Activated naive CD4-positive, alpha-beta T cell treated with anti-CD3 and anti-CD28 coated beads, Interleukin-2, amount 10 ng/mL, durations not matched to agents 7 days and 5 days (primary cell): Measurements from ENCODE around the gene SH3BP5L.
"Not testable (repeated sequence)": the region's sequence is repeated elsewhere in the genome, so short reads cannot be mapped to it uniquely, and the experiment has no call there.

Source experiments
- CTCF ChIA-PET: fragments of 350-600 bp; sonication (Branson Sonifier 250); formaldehyde crosslinking; loops from one replicate; lab custom pipeline; 2021; ENCODE audit warnings: antibody characterized with exemption; lab: Charles Lee
- DNase-seq: peaks from one replicate; pipeline ENCODE4 v3.0.0-alpha.2; 2020
- H3K27ac Mint-ChIP-seq: one replicate; pipeline ENCODE4 v1.8.0; 2021; ENCODE audit warnings: mild to moderate bottlenecking, moderate library complexity, mixed read lengths
- H3K27me3 Mint-ChIP-seq: one replicate; pipeline ENCODE4 v1.8.0; 2021; ENCODE audit warnings: mild to moderate bottlenecking, mixed read lengths
- H3K36me3 Mint-ChIP-seq: one replicate; pipeline ENCODE4 v1.8.0; 2021; ENCODE audit warnings: mixed read lengths
- H3K4me1 Mint-ChIP-seq: one replicate; pipeline ENCODE4 v1.8.0; 2021; ENCODE audit warnings: mixed read lengths
- H3K4me3 Mint-ChIP-seq: one replicate; pipeline ENCODE4 v1.8.0; 2021; ENCODE audit warnings: mild to moderate bottlenecking, moderate library complexity, mixed read lengths
- H3K9me3 Mint-ChIP-seq: one replicate; pipeline ENCODE4 v1.8.0; 2021; ENCODE audit warnings: mixed read lengths

Gene SH3BP5L

DNA sequence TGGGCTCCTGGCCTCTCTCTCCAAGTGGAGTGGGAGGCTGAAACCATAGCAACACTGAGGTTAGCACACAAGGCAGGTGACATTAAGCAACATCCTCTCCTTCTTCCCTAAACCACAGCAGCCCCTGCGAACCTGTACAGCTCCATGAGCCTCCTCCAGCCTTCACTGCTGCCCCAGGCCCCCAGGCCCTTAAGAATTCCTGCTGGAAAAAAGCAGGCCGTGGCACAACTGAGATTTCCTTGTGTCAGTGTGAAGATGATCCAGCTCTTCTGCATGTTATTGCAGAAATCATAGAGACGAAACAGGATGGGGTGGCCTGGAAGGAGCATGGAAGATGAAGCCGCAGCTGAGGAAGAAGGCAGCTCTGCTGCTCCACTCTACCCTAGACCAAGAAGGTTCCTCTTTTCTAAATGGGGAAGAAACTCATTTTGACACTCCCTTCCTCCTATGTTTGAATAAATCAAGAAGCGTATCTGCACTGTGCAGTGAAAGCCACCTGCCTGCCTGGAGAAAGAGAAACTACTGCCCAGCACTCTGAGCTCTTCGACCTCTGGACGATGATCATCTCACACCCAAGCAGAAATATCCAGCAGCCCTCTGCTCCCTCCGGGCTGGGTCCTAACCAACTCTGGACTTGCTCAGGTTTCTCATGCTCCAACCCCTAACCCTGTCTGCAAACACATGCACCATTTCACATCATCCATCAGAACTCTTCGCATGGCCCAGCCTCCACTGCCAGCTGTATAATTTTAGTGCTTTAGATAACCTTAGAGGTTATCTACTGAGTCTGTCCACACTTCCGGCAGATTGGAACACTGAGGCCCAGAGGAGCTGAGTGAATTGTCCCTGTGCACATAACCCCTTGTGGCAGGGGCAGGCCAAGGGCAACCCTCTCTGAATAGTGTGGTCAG, 20.7 kb downstream of the SH3BP5L start:
- CTCF ChIA-PET = interaction anchor here (0.8 to 6.0 kb wide), 11 partner anchors 10 to 562 kb away, joined by 3 to 63 read pairs (median 5); partner anchors contain the start of gene ZNF692
- no peak for DNase-seq
- no peaks in the 10 kb centered on the region for H3K9me3 Mint-ChIP-seq
- H3K4me3 Mint-ChIP-seq = no peak overlapping the region
- H3K36me3 Mint-ChIP-seq = no peaks in the 10 kb centered on the region
- H3K27me3 Mint-ChIP-seq = peaks cover 9% of the 10 kb centered on the region
- H3K27ac Mint-ChIP-seq = no peak overlapping the region
- H3K4me1 Mint-ChIP-seq = peaks cover 9% of the 10 kb centered on the region

DNA sequence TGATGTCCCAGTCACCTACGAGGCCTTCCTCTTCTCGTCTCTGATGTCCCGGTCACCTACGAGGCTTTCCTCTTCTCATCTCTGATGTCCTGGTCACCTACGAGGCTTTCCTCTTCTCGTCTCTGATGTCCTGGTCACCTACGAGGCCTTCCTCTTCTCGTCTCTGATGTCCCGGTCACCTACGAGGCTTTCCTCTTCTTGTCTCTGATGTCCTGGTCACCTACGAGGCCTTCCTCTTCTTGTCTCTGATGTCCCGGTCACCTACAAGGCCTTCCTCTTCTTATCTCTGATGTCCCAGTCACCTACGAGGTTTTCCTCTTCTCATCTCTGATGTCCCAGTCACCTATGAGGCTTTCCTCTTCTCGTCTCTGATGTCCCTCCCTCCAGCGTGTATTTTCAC, 22.2 kb downstream of the SH3BP5L start:
- H3K27me3 Mint-ChIP-seq = peaks cover 13% of the 10 kb centered on the region
- CTCF ChIA-PET = interaction anchor here (6.0 kb wide), 1 partner anchor 182 kb away, joined by 63 read pairs; no protein-coding TSS in a partner anchor
- H3K4me3 Mint-ChIP-seq, H3K36me3 Mint-ChIP-seq, H3K4me1 Mint-ChIP-seq, H3K27ac Mint-ChIP-seq, H3K9me3 Mint-ChIP-seq, DNase-seq: not testable (repeated sequence)

DNA sequence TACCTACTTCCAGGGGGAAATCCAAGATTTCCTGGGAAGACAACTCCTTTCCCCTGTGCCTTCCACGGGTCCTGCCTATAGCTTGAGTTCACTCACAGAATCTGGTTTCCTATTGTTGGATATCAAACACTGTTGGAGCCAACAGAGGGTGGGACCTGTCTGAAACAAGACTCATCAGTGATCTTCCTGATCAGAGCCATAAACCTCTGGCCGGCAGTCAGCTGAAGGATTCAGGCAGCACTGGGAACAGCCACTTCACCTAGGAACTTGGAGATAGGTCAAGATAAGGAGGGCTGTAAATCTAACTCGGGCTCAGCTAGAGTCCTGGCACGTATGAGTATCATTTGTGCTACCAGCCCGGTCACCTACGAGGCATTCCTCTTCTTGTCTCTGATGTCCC, 23.3 kb downstream of the SH3BP5L start:
- CTCF ChIA-PET = interaction anchor here (0.6 kb wide), 1 partner anchor 12 kb away, joined by 3 read pairs; no protein-coding TSS in a partner anchor
- H3K27ac Mint-ChIP-seq = no peak overlapping the region
- H3K36me3 Mint-ChIP-seq = no peaks in the 10 kb centered on the region
- H3K27me3 Mint-ChIP-seq = peaks cover 13% of the 10 kb centered on the region
- DNase-seq = no peak
- H3K4me1 Mint-ChIP-seq = peaks cover 9% of the 10 kb centered on the region
- H3K9me3 Mint-ChIP-seq = no peaks in the 10 kb centered on the region
- H3K4me3 Mint-ChIP-seq = no peak overlapping the region

DNA sequence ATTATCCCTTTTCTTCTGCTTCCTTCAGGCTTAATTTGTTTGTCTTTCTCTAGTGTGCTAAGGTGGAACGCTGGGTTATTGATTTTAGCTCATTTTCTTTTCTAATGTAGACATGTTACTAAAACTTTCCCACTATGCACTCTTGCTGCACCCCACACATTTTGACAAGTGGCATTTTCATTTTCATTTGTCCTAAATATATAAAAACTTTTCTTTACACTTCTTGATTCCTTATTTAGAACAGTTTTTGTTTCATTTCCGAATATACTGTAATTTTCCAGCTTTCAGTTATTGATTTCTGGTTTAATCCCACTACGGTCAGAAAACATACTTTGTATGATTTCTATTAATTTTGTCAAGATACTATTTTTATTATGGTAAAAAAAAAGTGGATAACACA, 25.3 kb downstream of the SH3BP5L start:
- H3K27me3 Mint-ChIP-seq = peaks cover 13% of the 10 kb centered on the region
- CTCF ChIA-PET = interaction anchor here (0.8 kb wide), 1 partner anchor 187 kb away, joined by 4 read pairs; no protein-coding TSS in a partner anchor
- H3K4me1 Mint-ChIP-seq = peaks cover 9% of the 10 kb centered on the region
- no peak overlapping the region for H3K27ac Mint-ChIP-seq
- no peak for DNase-seq
- no peak overlapping the region for H3K4me3 Mint-ChIP-seq
- no peaks in the 10 kb centered on the region for H3K9me3 Mint-ChIP-seq
- no peaks in the 10 kb centered on the region for H3K36me3 Mint-ChIP-seq

DNA sequence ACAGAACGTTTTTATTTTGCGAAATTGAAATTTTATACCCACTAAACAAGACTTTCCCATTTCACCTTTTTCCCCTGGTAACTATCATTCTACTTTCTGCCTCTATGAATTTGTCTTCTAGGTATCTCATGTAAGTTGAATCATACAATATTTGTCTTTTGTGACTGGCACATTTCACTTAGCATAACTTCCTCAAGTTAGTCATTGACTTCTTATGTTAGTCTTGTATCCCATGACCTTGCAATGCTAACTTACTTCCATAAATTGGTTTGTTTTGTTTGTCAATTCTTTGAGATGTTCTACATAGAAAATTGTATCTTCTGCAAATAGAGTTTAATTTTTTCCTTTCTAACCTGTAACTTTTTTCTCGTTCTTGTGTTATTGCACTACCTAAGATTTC, 26.9 kb downstream of the SH3BP5L start:
- CTCF ChIA-PET = no interaction called here
- Mint-ChIP-seq H3K27ac (no peak overlapping the region), H3K4me3 (no peak overlapping the region), H3K4me1 (no peaks in the 10 kb centered on the region), H3K9me3 (no peaks in the 10 kb centered on the region), H3K27me3 (peaks cover 9% of the 10 kb centered on the region), H3K36me3 (no peaks in the 10 kb centered on the region)
- no peak for DNase-seq

DNA sequence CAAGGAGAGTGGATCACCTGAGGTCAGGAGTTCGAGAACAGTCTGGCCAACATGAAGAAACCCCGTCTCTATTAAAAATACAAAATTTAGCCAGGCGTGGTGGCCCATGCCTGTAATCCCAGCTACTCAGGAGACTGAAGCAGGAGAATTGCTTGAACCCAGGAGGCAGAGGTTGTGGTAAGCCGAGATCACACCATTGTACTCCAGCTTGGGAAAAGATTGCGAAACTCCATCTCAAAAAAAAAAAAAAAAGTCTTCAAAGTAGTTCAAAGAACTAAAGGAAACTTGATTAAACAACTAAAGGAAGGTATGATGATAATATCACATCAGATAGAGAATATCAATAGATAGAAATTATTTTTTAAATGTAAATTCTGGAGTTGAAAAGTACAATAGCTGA, 31.1 kb downstream of the SH3BP5L start:
- not testable (repeated sequence) for H3K27me3 Mint-ChIP-seq, H3K9me3 Mint-ChIP-seq, H3K4me1 Mint-ChIP-seq, H3K4me3 Mint-ChIP-seq, DNase-seq, H3K36me3 Mint-ChIP-seq, H3K27ac Mint-ChIP-seq
- CTCF ChIA-PET = interaction anchor here (4.6 kb wide), 1 partner anchor 12 kb away, joined by 20 read pairs; no protein-coding TSS in a partner anchor

DNA sequence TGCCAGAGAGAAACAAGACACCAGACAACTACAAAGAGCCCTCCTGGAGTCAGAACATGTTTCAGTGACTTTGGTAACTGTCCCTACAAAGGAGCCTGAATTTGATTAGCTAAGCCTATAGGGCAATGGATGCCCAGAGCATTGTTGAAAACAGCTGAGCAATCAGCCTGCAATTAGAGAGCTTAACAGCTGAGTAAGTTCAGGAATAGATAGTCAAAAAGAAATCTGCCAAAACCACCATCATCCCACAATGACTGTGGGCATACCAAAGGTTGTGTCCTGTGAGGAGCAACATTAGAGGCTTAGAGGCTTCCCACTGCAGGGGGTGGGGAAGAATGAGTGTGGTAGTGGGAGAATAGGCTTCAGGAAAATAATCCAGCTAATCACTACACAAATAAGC, 32.1 kb downstream of the SH3BP5L start:
- no peak overlapping the region for H3K27ac Mint-ChIP-seq
- H3K36me3 Mint-ChIP-seq = no peaks in the 10 kb centered on the region
- peaks cover 5% of the 10 kb centered on the region for H3K27me3 Mint-ChIP-seq
- CTCF ChIA-PET = interaction anchor here (0.9 to 4.6 kb wide), 2 partner anchors 13 to 172 kb away, joined by 3 to 20 read pairs; no protein-coding TSS in a partner anchor
- no peak overlapping the region for H3K4me3 Mint-ChIP-seq
- H3K9me3 Mint-ChIP-seq = no peaks in the 10 kb centered on the region
- H3K4me1 Mint-ChIP-seq = no peaks in the 10 kb centered on the region
- no peak for DNase-seq

DNA sequence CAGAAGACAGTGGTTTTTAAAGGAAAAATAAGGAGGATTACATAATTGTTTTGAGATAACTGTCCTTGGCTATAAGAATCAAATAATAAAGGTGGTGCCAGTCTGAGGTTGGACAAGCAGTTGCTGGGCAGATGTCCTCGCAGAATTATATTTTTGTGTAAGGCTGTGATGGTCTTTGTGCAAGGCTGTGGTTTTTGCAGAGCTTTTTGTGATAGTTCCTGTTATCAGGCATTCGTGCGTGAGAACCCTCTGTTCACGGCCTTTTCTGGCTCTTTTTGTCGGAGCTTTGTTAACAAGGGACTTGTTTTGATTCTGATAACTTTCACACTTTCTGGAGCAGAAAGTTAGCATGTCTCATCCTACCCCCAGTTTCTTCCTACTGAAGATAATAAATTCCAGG, 33.4 kb downstream of the SH3BP5L start:
- H3K27me3 Mint-ChIP-seq = peaks cover 6% of the 10 kb centered on the region
- H3K9me3 Mint-ChIP-seq = no peaks in the 10 kb centered on the region
- CTCF ChIA-PET = no interaction called here
- H3K27ac Mint-ChIP-seq = no peak overlapping the region
- no peaks in the 10 kb centered on the region for H3K36me3 Mint-ChIP-seq
- H3K4me3 Mint-ChIP-seq = no peak overlapping the region
- H3K4me1 Mint-ChIP-seq = no peaks in the 10 kb centered on the region
- no peak for DNase-seq

DNA sequence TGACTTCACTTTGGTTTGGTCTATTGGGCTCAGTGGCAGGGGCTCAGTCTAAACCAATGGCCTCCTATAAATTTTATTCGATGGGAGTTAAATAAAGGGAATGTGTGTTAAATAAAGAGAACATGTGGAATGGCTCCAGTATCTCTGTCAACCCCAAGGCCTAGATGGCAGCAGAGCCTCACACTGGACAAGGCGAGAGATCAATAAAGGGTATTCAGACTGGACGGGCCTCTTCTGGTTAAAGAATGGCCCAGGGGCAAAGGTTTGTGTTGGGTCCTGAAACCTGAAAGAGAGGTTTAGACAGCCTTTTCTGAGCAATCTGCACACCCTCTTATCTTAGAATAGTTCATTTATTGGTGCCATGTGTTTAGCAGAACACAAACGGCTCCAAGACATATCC, 34.7 kb downstream of the SH3BP5L start:
- H3K4me1 Mint-ChIP-seq = no peaks in the 10 kb centered on the region
- DNase-seq = no peak
- H3K27me3 Mint-ChIP-seq = peaks cover 6% of the 10 kb centered on the region
- CTCF ChIA-PET = interaction anchor here (1.0 kb wide), 1 partner anchor 16 kb away, joined by 6 read pairs; no protein-coding TSS in a partner anchor
- H3K9me3 Mint-ChIP-seq = no peaks in the 10 kb centered on the region
- H3K4me3 Mint-ChIP-seq = no peak overlapping the region
- no peaks in the 10 kb centered on the region for H3K36me3 Mint-ChIP-seq
- no peak overlapping the region for H3K27ac Mint-ChIP-seq

DNA sequence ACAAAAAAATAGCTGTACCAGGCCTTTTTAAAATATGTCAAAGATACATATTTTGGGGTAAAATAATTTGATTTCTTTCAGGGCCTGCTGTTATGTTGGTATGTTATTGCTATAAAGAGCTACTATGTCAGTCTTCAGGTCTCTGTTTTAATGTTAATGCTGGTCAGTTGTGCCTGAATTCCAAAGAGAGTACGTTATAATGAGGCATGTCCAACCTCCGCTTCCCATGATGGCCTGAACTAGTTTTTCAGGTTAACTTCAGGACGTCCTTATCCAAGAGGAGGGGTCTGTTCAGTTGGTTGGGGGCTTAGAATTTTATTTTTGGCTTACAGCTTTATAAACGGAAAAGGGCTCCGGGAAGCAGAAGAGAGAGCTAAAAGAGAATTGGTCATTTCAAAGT, 35.3 kb downstream of the SH3BP5L start:
- Mint-ChIP-seq H3K27me3 (peaks cover 6% of the 10 kb centered on the region), H3K27ac (no peak overlapping the region), H3K36me3 (no peaks in the 10 kb centered on the region), H3K9me3 (no peaks in the 10 kb centered on the region), H3K4me3 (no peak overlapping the region), H3K4me1 (no peaks in the 10 kb centered on the region)
- no peak for DNase-seq
- CTCF ChIA-PET = interaction anchor here (0.6 to 1.0 kb wide), 3 partner anchors 12 to 133 kb away, joined by 3 to 6 read pairs (median 3); no protein-coding TSS in a partner anchor

DNA sequence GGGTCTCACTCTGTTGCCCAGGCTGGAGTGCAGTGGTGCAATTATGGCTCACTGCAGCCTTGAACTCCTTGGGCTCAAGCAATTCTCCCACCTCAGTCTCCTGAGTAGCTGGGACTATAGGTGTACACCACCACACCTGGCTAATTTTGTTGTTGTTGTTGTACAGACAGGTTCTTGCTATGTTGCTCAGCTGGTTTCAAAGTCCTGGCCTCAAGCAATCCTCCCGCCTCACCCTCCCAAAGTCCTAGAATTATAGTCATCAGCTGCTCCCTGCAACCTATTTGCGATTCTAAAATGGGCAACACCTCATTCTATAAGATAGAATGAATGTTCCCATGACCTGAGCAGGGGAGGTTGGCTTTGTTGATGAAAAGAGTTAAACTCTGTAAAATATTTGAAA, 36.4 kb downstream of the SH3BP5L start:
- H3K27me3 Mint-ChIP-seq, H3K4me1 Mint-ChIP-seq, DNase-seq, H3K27ac Mint-ChIP-seq, H3K9me3 Mint-ChIP-seq, H3K36me3 Mint-ChIP-seq, CTCF ChIA-PET, H3K4me3 Mint-ChIP-seq: not testable (repeated sequence)

DNA sequence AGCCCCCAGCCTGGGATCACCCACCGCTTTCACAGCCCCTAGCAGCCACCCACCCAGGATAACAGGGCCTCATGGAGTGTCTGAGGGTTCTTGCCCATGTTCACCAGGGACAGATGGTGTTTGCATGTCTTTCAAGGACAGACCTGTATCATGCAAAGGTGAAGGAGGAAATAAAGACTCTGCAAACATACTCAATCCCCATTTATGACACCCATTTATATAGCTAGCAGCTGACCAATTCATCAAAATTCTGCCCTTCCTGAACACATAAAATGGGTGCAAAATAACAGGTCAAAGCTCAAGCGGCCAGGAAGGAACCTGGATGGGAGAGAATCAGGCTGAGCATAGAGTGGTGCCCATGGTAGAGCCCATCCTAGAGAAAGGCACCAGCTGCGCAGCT, 37.4 kb downstream of the SH3BP5L start:
- H3K27me3 Mint-ChIP-seq = peaks cover 6% of the 10 kb centered on the region
- no peaks in the 10 kb centered on the region for H3K4me1 Mint-ChIP-seq
- H3K4me3 Mint-ChIP-seq = no peak overlapping the region
- DNase-seq = no peak
- H3K27ac Mint-ChIP-seq = no peak overlapping the region
- no peaks in the 10 kb centered on the region for H3K9me3 Mint-ChIP-seq
- no peaks in the 10 kb centered on the region for H3K36me3 Mint-ChIP-seq
- CTCF ChIA-PET = interaction anchor here (0.8 kb wide), 1 partner anchor 17 kb away, joined by 3 read pairs; no protein-coding TSS in a partner anchor

DNA sequence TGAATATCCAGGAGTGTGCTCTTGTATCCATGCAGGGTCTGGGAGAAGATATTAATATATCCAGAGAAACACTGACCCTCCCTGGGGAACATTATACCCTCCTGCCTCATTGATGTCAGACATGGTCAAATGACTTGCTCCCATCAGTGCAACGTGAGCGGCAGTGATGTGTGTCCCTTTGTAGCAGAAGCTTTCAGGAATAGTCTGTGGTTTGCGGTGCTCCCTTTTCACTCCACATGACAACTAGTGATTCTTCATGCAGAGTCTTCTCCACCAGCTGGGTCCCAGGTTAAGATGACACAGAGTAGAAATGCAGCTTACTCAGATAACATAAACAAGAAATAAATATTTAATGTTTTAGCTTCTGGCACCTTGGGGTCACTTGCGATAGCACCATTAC, 38.3 kb downstream of the SH3BP5L start:
- H3K9me3 Mint-ChIP-seq = no peaks in the 10 kb centered on the region
- no peak overlapping the region for H3K4me3 Mint-ChIP-seq
- H3K27ac Mint-ChIP-seq = no peak overlapping the region
- CTCF ChIA-PET = no interaction called here
- H3K36me3 Mint-ChIP-seq = no peaks in the 10 kb centered on the region
- H3K4me1 Mint-ChIP-seq = no peaks in the 10 kb centered on the region
- peaks cover 6% of the 10 kb centered on the region for H3K27me3 Mint-ChIP-seq
- DNase-seq = no peak

DNA sequence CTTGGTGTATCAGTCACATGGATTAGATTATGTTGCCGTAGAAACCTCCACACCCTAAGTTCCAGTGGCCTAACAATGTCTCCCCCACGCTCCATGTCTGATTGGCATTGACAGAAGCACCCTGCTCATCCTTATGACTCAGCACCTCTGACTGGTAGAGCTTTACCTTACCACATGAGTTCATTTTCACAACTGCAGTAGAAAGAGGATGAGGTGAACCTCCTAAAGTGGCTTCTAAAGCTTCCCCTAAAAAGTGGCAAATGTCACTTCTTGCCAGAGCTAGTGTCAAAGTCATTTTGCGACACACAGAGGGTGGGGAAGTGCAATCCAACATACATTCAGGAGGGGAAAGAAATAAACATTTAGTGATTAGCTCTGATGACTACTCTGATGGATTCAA, 39.6 kb downstream of the SH3BP5L start:
- Mint-ChIP-seq H3K9me3 (no peaks in the 10 kb centered on the region), H3K36me3 (no peaks in the 10 kb centered on the region), H3K4me3 (no peak overlapping the region), H3K27me3 (peaks cover 6% of the 10 kb centered on the region), H3K27ac (no peak overlapping the region), H3K4me1 (no peaks in the 10 kb centered on the region)
- CTCF ChIA-PET = interaction anchor here (0.6 kb wide), 1 partner anchor 30 kb away, joined by 4 read pairs; the partner anchor contains the start of gene LYPD8
- no peak for DNase-seq

DNA sequence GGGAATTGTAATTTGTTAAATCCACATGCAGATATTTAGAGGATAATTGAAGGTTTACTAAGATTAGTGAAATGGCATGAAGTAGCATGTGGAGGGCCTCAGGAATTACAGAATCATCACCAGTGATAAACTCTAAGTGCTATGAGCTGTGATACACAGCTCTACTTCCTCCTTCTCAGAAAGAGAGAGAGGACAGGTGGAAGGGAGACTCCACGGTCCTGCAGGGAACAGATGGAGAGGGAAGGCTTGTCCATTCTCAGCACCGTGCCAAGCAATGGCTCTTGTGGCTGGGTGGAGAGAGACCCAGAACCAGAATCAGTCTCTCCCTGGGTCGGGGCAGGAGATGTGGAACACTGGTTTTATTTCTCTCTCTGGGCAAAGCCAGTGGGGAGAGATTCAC, 42.3 kb downstream of the SH3BP5L start:
- Mint-ChIP-seq H3K27me3 (no peaks in the 10 kb centered on the region), H3K9me3 (no peaks in the 10 kb centered on the region)
- CTCF ChIA-PET = no interaction called here

More for the DNA sequence above, 42.3 kb downstream of the SH3BP5L start:
- H3K4me3 Mint-ChIP-seq = no peak overlapping the region
- H3K36me3 Mint-ChIP-seq = no peaks in the 10 kb centered on the region
- DNase-seq = no peak
- no peaks in the 10 kb centered on the region for H3K4me1 Mint-ChIP-seq
- H3K27ac Mint-ChIP-seq = no peak overlapping the region
